IPS DF 6.9 (cell line): ENCODE measurements around the gene PPM1L.
"Not testable (repeated sequence)": the region's sequence is repeated elsewhere in the genome, so short reads cannot be mapped to it uniquely, and the experiment has no call there.

Source experiments
- DNase-seq: peaks from one replicate; pipeline ENCODE4 v3.0.0-alpha.2; 2013; ENCODE audit warnings: low read depth, low spot score
- H3K27ac ChIP-seq: one replicate; pipeline ENCODE4 v1.5.1; 2013; ENCODE audit warnings: low read length, control low read depth
- H3K27me3 ChIP-seq: 2 replicates; pipeline ENCODE4 v1.6.1; 2013; ENCODE audit warnings: mild to moderate bottlenecking, low read length; ENCODE audit not compliant: control insufficient read depth, insufficient read depth
- H3K36me3 ChIP-seq: 2 replicates; pipeline ENCODE4 v1.6.1; 2013; ENCODE audit warnings: low read length; ENCODE audit not compliant: control insufficient read depth, insufficient read depth
- H3K4me1 ChIP-seq: 2 replicates; pipeline ENCODE4 v1.6.1; 2013; ENCODE audit warnings: low read length; ENCODE audit not compliant: control insufficient read depth, insufficient read depth
- H3K4me3 ChIP-seq: 2 replicates; pipeline ENCODE4 v1.5.1; 2013; ENCODE audit warnings: mild to moderate bottlenecking, low read length
- H3K9me3 ChIP-seq: 2 replicates; pipeline ENCODE4 v1.6.1; 2013; ENCODE audit warnings: low read length, inconsistent platforms; ENCODE audit not compliant: control insufficient read depth, insufficient read depth
- WGBS: extraction: QIAGEN DNeasy Blood & Tissue Kit; methylation state at CpG from one replicate; pipeline ENCODE4 v1.1.7; 2013; ENCODE audit warnings: mixed read lengths, missing lambda C conversion rate; ENCODE audit not compliant: insufficient read length, insufficient coverage; 5-methylcytosine and 5-hydroxymethylcytosine counted together

Gene PPM1L

GRCh38 chr3:160973067-160973809 lies 217.2 kb downstream of the PPM1L start:
- Histone ChIP-seq H3K27ac (no peak overlapping the region), H3K9me3 (no peaks in the 10 kb centered on the region), H3K4me3 (no peak overlapping the region)

DNA sequence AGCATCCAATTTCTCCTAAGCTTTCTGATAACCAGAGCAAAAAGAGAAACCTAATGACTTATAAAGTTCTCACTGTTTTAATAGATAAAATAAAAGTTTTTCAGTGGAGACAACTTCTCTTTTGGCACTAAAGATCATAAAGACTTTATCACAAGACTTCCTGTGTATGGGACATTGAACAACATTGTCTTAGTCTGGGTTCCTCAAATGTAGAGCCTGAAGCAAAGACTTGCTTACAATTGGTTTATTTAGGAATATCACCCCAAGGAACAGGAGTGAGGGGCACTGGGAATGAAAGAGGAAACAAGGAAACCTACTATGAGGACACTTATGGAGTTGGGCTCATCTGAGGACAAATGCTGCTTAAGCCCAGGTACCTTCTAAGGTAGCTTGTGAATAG lies 221.7 kb downstream of the PPM1L start:
- Histone ChIP-seq H3K27me3 (no peaks in the 10 kb centered on the region), H3K27ac (no peak overlapping the region), H3K4me1 (no peaks in the 10 kb centered on the region), H3K4me3 (no peak overlapping the region), H3K36me3 (no peaks in the 10 kb centered on the region), H3K9me3 (no peaks in the 10 kb centered on the region)
- no peak for DNase-seq

More at GRCh38 chr3:160973067-160973809, 217.2 kb downstream of the PPM1L start:
- no peak for DNase-seq
- no peaks in the 10 kb centered on the region for H3K27me3 ChIP-seq
- no peaks in the 10 kb centered on the region for H3K4me1 ChIP-seq
- WGBS: no CpG with 5 or more reads among the region's 2 CpGs
- H3K36me3 ChIP-seq: no peaks in the 10 kb centered on the region

DNA sequence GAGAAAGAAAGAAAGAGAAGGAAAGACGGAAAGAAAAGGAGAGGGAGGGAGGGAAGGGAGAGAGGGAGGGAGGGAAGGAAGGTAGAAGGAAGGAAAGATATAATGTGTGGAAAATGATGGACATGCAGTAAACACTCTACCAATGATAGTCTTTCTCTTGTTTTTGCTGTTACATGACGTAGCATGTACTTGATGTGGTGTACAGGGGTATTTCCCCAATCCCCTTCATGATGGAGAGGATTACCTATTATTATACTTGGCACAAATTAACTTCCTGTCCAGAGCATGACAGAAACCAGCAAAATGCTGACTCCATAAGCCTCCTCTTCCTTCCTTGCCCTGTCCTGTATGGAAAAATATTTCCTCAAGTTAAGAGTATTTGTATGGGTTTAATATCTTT lies 224.7 kb downstream of the PPM1L start:
- H3K4me3 ChIP-seq: no peak overlapping the region
- H3K36me3 ChIP-seq: no peaks in the 10 kb centered on the region
- H3K9me3 ChIP-seq: no peaks in the 10 kb centered on the region
- H3K27me3 ChIP-seq: no peaks in the 10 kb centered on the region
- no peak overlapping the region for H3K27ac ChIP-seq
- H3K4me1 ChIP-seq: no peaks in the 10 kb centered on the region
- DNase-seq: no peak
- WGBS: 100% methylated on average over 1 of the region's 2 CpGs

DNA sequence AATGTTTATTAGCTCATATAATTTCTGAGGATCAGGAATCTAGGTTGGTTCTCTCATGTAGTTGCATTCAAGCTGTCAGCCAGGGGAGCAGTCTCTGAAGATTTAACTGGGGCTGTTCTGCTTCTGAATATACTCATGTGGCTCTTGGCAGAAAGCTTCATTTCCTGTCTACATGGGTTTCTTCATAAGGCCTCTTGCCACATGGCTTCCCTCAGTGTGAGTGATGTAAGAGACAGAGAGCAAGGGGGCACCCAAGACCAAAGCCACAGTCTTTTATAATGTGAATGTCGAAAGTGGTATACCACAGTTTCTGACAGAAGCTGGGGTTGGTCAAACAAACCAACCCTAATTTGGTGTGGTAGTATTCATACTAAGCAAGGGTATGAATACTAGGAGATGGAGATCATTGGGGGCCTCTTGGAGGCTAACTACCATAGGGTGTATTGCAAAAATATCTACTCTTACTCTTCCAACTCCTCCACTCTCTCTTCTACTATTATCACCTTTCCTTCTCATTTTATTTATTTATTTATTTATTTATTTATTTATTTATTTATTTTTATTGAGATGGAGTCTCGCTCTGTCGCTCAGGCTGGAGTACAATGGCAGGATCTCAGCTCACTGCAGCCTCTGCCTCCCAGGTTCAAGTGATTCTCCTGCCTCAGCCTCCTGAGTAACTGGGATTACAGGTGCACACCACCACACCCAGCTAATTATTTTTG lies 225.3 kb downstream of the PPM1L start:
- H3K9me3 ChIP-seq: no peaks in the 10 kb centered on the region
- H3K27me3 ChIP-seq: no peaks in the 10 kb centered on the region
- H3K4me3 ChIP-seq: no peak overlapping the region
- no peaks in the 10 kb centered on the region for H3K4me1 ChIP-seq
- WGBS: no CpG with 5 or more reads among the region's 3 CpGs
- no peaks in the 10 kb centered on the region for H3K36me3 ChIP-seq
- no peak overlapping the region for H3K27ac ChIP-seq
- DNase-seq: no peak

DNA sequence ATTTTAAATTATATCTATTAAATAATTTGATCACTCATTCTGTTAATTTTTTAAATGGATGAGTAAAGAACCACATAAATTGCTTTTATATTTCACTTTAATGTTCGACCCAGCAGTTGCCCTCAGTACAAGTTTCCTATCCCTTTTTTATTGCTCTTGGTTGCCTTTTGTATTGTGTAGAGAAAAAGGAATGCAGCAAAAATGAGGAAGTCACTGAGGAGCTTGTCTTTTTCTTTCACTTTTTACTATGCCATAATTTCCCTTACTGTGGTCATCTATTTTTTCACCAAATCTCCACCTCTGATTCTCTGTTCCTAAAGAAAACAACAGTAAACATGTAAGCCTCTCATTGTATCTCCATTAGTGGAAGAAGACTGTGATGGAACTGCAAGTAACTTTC lies 226.5 kb downstream of the PPM1L start:
- no peaks in the 10 kb centered on the region for H3K27me3 ChIP-seq
- no peak overlapping the region for H3K4me3 ChIP-seq
- H3K4me1 ChIP-seq: no peaks in the 10 kb centered on the region
- no peak overlapping the region for H3K27ac ChIP-seq
- DNase-seq: no peak
- no peaks in the 10 kb centered on the region for H3K9me3 ChIP-seq
- H3K36me3 ChIP-seq: no peaks in the 10 kb centered on the region
- whole genome bisulfite sequencing: no CpG with 5 or more reads among the region's 1 CpG

DNA sequence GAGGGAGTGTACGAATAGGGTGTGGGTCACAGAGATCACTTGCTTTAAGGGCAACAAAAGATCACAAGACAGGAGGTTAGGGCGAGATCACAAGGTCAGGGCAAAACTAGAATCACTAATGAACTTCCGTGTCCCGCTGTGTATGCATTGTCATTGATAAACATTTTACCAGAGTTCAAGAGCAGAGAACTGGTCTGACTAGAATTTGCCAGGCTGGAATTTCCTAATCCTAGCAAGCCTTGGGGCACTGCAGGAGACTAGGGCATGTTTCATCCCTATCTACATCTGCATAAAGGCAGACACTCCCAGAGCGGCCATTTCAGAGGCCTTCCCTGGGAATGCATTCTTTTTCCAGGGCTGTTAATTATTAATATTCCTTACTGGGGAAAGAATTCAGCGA lies 227.9 kb downstream of the PPM1L start:
- peak; percentile 16 for DNase-seq
- H3K4me1 ChIP-seq, H3K27ac ChIP-seq, H3K27me3 ChIP-seq, H3K9me3 ChIP-seq, H3K36me3 ChIP-seq, H3K4me3 ChIP-seq: not testable (repeated sequence)
- no CpG with 5 or more reads among the region's 6 CpGs for WGBS

GRCh38 chr3:160986069-160986468 lies 230.0 kb downstream of the PPM1L start:
- Histone ChIP-seq H3K9me3 (no peaks in the 10 kb centered on the region), H3K4me1 (no peaks in the 10 kb centered on the region), H3K27ac (no peak overlapping the region), H3K36me3 (no peaks in the 10 kb centered on the region), H3K4me3 (no peak overlapping the region), H3K27me3 (no peaks in the 10 kb centered on the region)
- no peak for DNase-seq
- WGBS: no CpG with 5 or more reads among the region's 2 CpGs

- no peak overlapping the region for H3K4me3 ChIP-seq
- no peak for DNase-seq
- WGBS: no CpG with 5 or more reads among the region's 4 CpGs
- no peaks in the 10 kb centered on the region for H3K4me1 ChIP-seq
- H3K27ac ChIP-seq: no peak overlapping the region
- H3K36me3 ChIP-seq: no peaks in the 10 kb centered on the region
- no peaks in the 10 kb centered on the region for H3K9me3 ChIP-seq
- H3K27me3 ChIP-seq: no peaks in the 10 kb centered on the region
Observed at GRCh38 chr3:160987982-160988964, 232.2 kb downstream of the PPM1L start.

GRCh38 chr3:160990446-160990845 lies 234.4 kb downstream of the PPM1L start:
- Histone ChIP-seq H3K9me3 (no peaks in the 10 kb centered on the region), H3K36me3 (no peaks in the 10 kb centered on the region), H3K27ac (no peak overlapping the region), H3K27me3 (no peaks in the 10 kb centered on the region), H3K4me1 (no peaks in the 10 kb centered on the region), H3K4me3 (no peak overlapping the region)
- no CpG with 5 or more reads among the region's 2 CpGs for WGBS
- DNase-seq: no peak

DNA sequence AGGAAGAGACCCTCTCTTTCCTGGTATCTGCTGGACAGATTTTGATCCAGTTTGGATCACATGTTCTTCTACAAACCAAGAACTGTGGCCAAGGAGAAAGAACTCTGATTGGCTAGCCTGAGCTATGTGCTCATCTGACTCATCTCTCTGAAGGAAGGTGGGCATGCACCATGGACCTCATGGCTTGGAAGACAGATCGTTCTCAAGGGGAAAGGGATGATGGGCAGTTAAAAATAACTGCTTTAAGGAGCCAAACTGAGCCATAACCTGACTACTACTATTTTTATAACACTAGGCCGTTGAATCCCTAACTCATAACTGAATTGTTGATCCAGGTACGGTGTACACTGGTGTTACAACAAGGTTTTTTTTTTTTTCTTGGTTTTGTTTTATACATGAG lies 236.7 kb downstream of the PPM1L start:
- no CpG with 5 or more reads among the region's 3 CpGs for WGBS
- no peak overlapping the region for H3K4me3 ChIP-seq

More for the DNA sequence above, 236.7 kb downstream of the PPM1L start:
- H3K27me3 ChIP-seq: no peaks in the 10 kb centered on the region
- no peak overlapping the region for H3K27ac ChIP-seq
- H3K9me3 ChIP-seq: no peaks in the 10 kb centered on the region
- DNase-seq: no peak
- H3K36me3 ChIP-seq: no peaks in the 10 kb centered on the region
- no peaks in the 10 kb centered on the region for H3K4me1 ChIP-seq
